H1 (cell line): ENCODE measurements around the gene PLA1A. TPM values are rescaled to one million over a fixed set of nuclear protein-coding genes. Genes with fewer than 3 reads are reported as not detected.

Experiments
- CTCF ChIA-PET: fragments of 300-600 bp; sonication (Branson Sonifier 250); formaldehyde crosslinking; loops from one replicate; lab custom pipeline; 2021; ENCODE audit not compliant: partially characterized antibody; lab: Charles Lee
- POLR2A ChIA-PET: fragments of 300-600 bp; sonication (Branson Sonifier 250); formaldehyde crosslinking; loops from one replicate; lab custom pipeline; 2021; ENCODE audit warnings: inconsistent platforms; ENCODE audit not compliant: partially characterized antibody; lab: Charles Lee
- DNase-seq, 2 experiments: peaks; one replicate each; pipeline versions ENCODE4 v3.0.0 to v3.0.0-alpha.2; 2010 to 2022; ENCODE audit warnings: low spot score in 2 of 2, low read depth in 1 of 2, mixed read lengths in 1 of 2
- FAIRE-seq: peaks from 2 replicates; lab custom pipeline; 2011; peaks lifted over from hg19 to GRCh38; lab: Jason Lieb, UNC
- H2AFZ ChIP-seq: 2 replicates; pipeline ENCODE4 v1.8.1; 2012; ENCODE audit warnings: low read length, inconsistent platforms
- H2AK5ac ChIP-seq: 2 replicates; pipeline ENCODE4 v1.6.1; 2013; ENCODE audit warnings: low read depth, low read length
- H2BK120ac ChIP-seq: replicated peaks from 2 replicates; pipeline ENCODE3; 2013; ENCODE audit warnings: low read depth, low read length, inconsistent platforms
- H2BK12ac ChIP-seq: 2 replicates; pipeline ENCODE4 v1.6.1; 2013; ENCODE audit warnings: low read depth, low read length
- H2BK15ac ChIP-seq: 2 replicates; pipeline ENCODE4 v1.6.1; 2013; ENCODE audit warnings: low read length
- H2BK20ac ChIP-seq: 2 replicates; pipeline ENCODE4 v1.6.1; 2013; ENCODE audit warnings: low read length
- H2BK5ac ChIP-seq: 2 replicates; pipeline ENCODE4 v1.6.1; 2013; ENCODE audit warnings: low read depth, low read length
- H3K14ac ChIP-seq: 2 replicates; pipeline ENCODE4 v1.6.1; 2013; ENCODE audit warnings: inconsistent platforms; ENCODE audit not compliant: insufficient read length
- H3K18ac ChIP-seq: 2 replicates; pipeline ENCODE4 v1.6.1; 2013; ENCODE audit warnings: low read length; ENCODE audit errors: extremely low read depth
- H3K23ac ChIP-seq: 2 replicates; pipeline ENCODE4 v1.6.1; 2013; ENCODE audit warnings: inconsistent platforms; ENCODE audit not compliant: insufficient read length
- H3K23me2 ChIP-seq: 2 replicates; pipeline ENCODE4 v1.6.1; 2013; ENCODE audit warnings: low read depth, low read length
- H3K27ac ChIP-seq: 2 replicates; pipeline ENCODE4 v1.6.1; 2011; ENCODE audit warnings: low read depth, low read length, inconsistent platforms
- H3K27me3 ChIP-seq, 4 experiments: replicated peaks in 1 of 4; 1 replicate in 1 of 4; 2 replicates in 3 of 4; pipeline versions ENCODE4 v1.6.1 to v1.8.1; 2011 to 2013; ENCODE audit warnings: low read length in 3 of 4, mild to moderate bottlenecking in 3 of 4, inconsistent platforms in 2 of 4, mixed read lengths in 2 of 4, moderate library complexity in 1 of 4; ENCODE audit not compliant: control insufficient read depth in 3 of 4, insufficient read depth in 3 of 4; ENCODE audit errors: extremely low read depth in 1 of 4
- H3K36me3 ChIP-seq, 4 experiments: 2 replicates each; pipeline versions ENCODE4 v1.6.1 to v1.8.1; 2011 to 2013; ENCODE audit warnings: mild to moderate bottlenecking in 4 of 4, low read length in 3 of 4, moderate library complexity in 2 of 4, control low read depth in 1 of 4, inconsistent platforms in 1 of 4; ENCODE audit not compliant: insufficient read depth in 4 of 4, control insufficient read depth in 2 of 4
- H3K4ac ChIP-seq: replicated peaks from 2 replicates; pipeline ENCODE3; 2013; ENCODE audit warnings: low read length, low read depth, mixed read lengths, inconsistent platforms; ENCODE audit not compliant: insufficient read length
- H3K4me1 ChIP-seq, 4 experiments: replicated peaks in 1 of 4; 1 replicate in 1 of 4; 2 replicates in 3 of 4; pipeline versions ENCODE4 v1.6.1 to v1.8.1; 2011 to 2013; ENCODE audit warnings: low read length in 3 of 4, inconsistent platforms in 2 of 4, mixed read lengths in 1 of 4; ENCODE audit not compliant: insufficient read depth in 4 of 4, control insufficient read depth in 3 of 4
- H3K4me2 ChIP-seq, 2 experiments: 2 replicates each; pipeline versions ENCODE4 v1.6.1 to v1.8.1; 2011 to 2013; ENCODE audit warnings: low read depth in 2 of 2, low read length in 2 of 2, control low read depth in 1 of 2, inconsistent platforms in 1 of 2, mild to moderate bottlenecking in 1 of 2; ENCODE audit not compliant: insufficient read depth in 1 of 2
- H3K4me3 ChIP-seq, 4 experiments: fragments of 200-600, 300-600 bp in 1 of 4; sonication (generic), shearing (Covaris generic), sonication (Bioruptor Twin) in 1 of 4; 2 replicates each; pipeline versions ENCODE4 v1.5.1 to v1.8.1; 2011 to 2016; ENCODE audit warnings: low read length in 4 of 4, low read depth in 3 of 4, control low read depth in 2 of 4, inconsistent platforms in 2 of 4, mild to moderate bottlenecking in 2 of 4, mixed read lengths in 1 of 4, moderate library complexity in 1 of 4; ENCODE audit not compliant: insufficient read depth in 2 of 4; ENCODE audit errors: extremely low read depth in 1 of 4
- H3K56ac ChIP-seq: replicated peaks from 2 replicates; pipeline ENCODE3; 2013; ENCODE audit warnings: low read depth, mild to moderate bottlenecking, mixed read lengths, low read length, inconsistent platforms; ENCODE audit not compliant: insufficient read length
- H3K79me1 ChIP-seq: 2 replicates; pipeline ENCODE4 v1.6.1; 2013; ENCODE audit warnings: low read depth, low read length, control low read depth
- H3K79me2 ChIP-seq, 2 experiments: 2 replicates each; pipeline versions ENCODE4 v1.6.1 to v1.8.1; 2012 to 2013; ENCODE audit warnings: low read length in 2 of 2, mild to moderate bottlenecking in 2 of 2, inconsistent platforms in 1 of 2; ENCODE audit not compliant: insufficient read depth in 2 of 2, control insufficient read depth in 1 of 2
- H3K9ac ChIP-seq, 4 experiments: replicated peaks in 1 of 4; 1 replicate in 1 of 4; 2 replicates in 3 of 4; pipeline versions ENCODE4 v1.6.1 to v1.8.1; 2011 to 2013; ENCODE audit warnings: low read depth in 3 of 4, low read length in 3 of 4, control low read depth in 2 of 4, mild to moderate bottlenecking in 2 of 4, moderate library complexity in 2 of 4, inconsistent platforms in 1 of 4; ENCODE audit errors: extremely low read depth in 1 of 4
- H3K9me3 ChIP-seq, 2 experiments: 2 replicates each; pipeline versions ENCODE4 v1.6.1 to v1.8.1; 2012 to 2013; ENCODE audit warnings: mild to moderate bottlenecking in 2 of 2, moderate library complexity in 2 of 2, control low read depth in 1 of 2, inconsistent platforms in 1 of 2, low read depth in 1 of 2, low read length in 1 of 2, mixed read lengths in 1 of 2; ENCODE audit not compliant: insufficient read depth in 2 of 2
- H4K20me1 ChIP-seq, 2 experiments: replicated peaks in 1 of 2; 2 replicates each; pipeline versions ENCODE3 to v1.8.1; 2011 to 2013; ENCODE audit warnings: inconsistent platforms in 2 of 2, low read length in 2 of 2, mild to moderate bottlenecking in 1 of 2; ENCODE audit not compliant: insufficient read depth in 2 of 2, control insufficient read depth in 1 of 2
- H4K5ac ChIP-seq: 2 replicates; pipeline ENCODE4 v1.6.1; 2013; ENCODE audit warnings: low read length, low read depth, mixed read lengths, inconsistent platforms; ENCODE audit not compliant: insufficient read length
- H4K8ac ChIP-seq: 2 replicates; pipeline ENCODE4 v1.8.0; 2013; ENCODE audit warnings: mild to moderate bottlenecking, moderate library complexity, low read length, inconsistent platforms; ENCODE audit not compliant: insufficient read depth; ENCODE audit errors: extremely low read depth
- H4K91ac ChIP-seq: replicated peaks from 2 replicates; pipeline ENCODE3; 2013; ENCODE audit warnings: low read length, mixed read lengths, inconsistent platforms; ENCODE audit not compliant: insufficient read length
- ASH2L ChIP-seq: fragments of 200-600, 300-600 bp; sonication (generic); IDR thresholded peaks from one replicate; pipeline ENCODE4 v1.7.1; 2017; ENCODE audit warnings: low read length
- ATF2 ChIP-seq: IDR thresholded peaks from 2 replicates; pipeline ENCODE4 v1.6.1; 2012; ENCODE audit warnings: low read length, inconsistent platforms
- BCL11A ChIP-seq, 2 experiments: IDR thresholded peaks; one replicate each; pipeline ENCODE4 v1.6.1; 2011; ENCODE audit warnings: low read depth in 2 of 2, low read length in 2 of 2, mild to moderate bottlenecking in 2 of 2
- CHD2 ChIP-seq: IDR thresholded peaks from 2 replicates; pipeline ENCODE4 v1.6.1; 2012; ENCODE audit warnings: low read length, improper control_type of control experiment
- GTF2F1 ChIP-seq: IDR thresholded peaks from 2 replicates; pipeline ENCODE4 v1.6.1; 2012; ENCODE audit warnings: low read depth, low read length, improper control_type of control experiment, borderline replicate concordance
- RFX5 ChIP-seq: IDR thresholded peaks from 2 replicates; pipeline ENCODE4 v1.6.1; 2011; ENCODE audit warnings: low read depth, low read length, improper control_type of control experiment, borderline replicate concordance
- SAP30 ChIP-seq: fragments of 300-600 bp; sonication (generic); IDR thresholded peaks from 2 replicates; pipeline ENCODE4 v1.7.1; 2012; ENCODE audit warnings: low read length, moderate library complexity, mild to moderate bottlenecking, inconsistent platforms; ENCODE audit not compliant: insufficient read depth, insufficient replicate concordance
- SIX5 ChIP-seq: IDR thresholded peaks from 2 replicates; pipeline ENCODE4 v1.6.1; 2011; ENCODE audit warnings: mild to moderate bottlenecking, low read depth, low read length
- USF2 ChIP-seq: IDR thresholded peaks from 2 replicates; pipeline ENCODE4 v1.6.1; 2011; ENCODE audit warnings: low read length, improper control_type of control experiment
- ZNF274 ChIP-seq: IDR thresholded peaks from 2 replicates; pipeline ENCODE4 v1.7.0; 2012; ENCODE audit warnings: low read length, borderline replicate concordance; ENCODE audit errors: extremely low read depth
- WGBS, 2 experiments: shearing (Covaris generic) in 1 of 2; methylation state at CpG; one replicate each; pipeline versions ENCODE4 v1.1.6 to v1.1.7; 2013 to 2015; ENCODE audit warnings: low lambda C conversion rate in 2 of 2, mixed read lengths in 2 of 2, inconsistent platforms in 1 of 2, low coverage in 1 of 2, missing lambda C conversion rate in 1 of 2; ENCODE audit not compliant: insufficient replicate concordance in 2 of 2, insufficient coverage in 1 of 2, insufficient read length in 1 of 2; ENCODE audit errors: extremely low coverage in 1 of 2, missing lambda C conversion rate in 1 of 2; 5-methylcytosine and 5-hydroxymethylcytosine counted together
- polyA plus RNA-seq, 7 experiments: library from polyadenylated mRNA; depleted of rRNA in 3 of 7; stranded (reverse) in 5 of 7; unstranded in 2 of 7; fragments of >200 nt in 5 of 7; fragments of 200-250 nt in 2 of 7; gene quantifications; 1 replicate in 5 of 7; 2 replicates in 1 of 7; 4 replicates in 1 of 7; pipeline versions ENCODE4 v1.2.1 to v1.2.3, GENCODE V29; 2011 to 2013; ENCODE audit warnings: missing spikeins in 2 of 7, mixed read lengths in 2 of 7
- total RNA-seq: library from RNA; stranded (reverse); fragmentation: NEBNext Ultra II Directional; extraction: Animal tissue kit (Norgen Biotek cat#: 25700); gene quantifications from 2 replicates; pipeline ENCODE4 v1.2.1, GENCODE V29; 2021

PLA1A gene
- total and polyA plus RNA-seq, 2 of the 8 experiments (the other 6 are each of a cell fraction or from before 2014, with no cell fraction given): not detected

- no peak overlapping the region for H4K5ac ChIP-seq
- H4K8ac ChIP-seq: no peak overlapping the region
- ChIA-PET POLR2A (interaction anchor here (0.8 kb wide), 1 partner anchor 17 kb away, joined by 3 read pairs; no protein-coding TSS in a partner anchor), CTCF (interaction anchor here (1.0 to 1.3 kb wide), 2 partner anchors 16 to 47 kb away, joined by 3 to 5 read pairs; no protein-coding TSS in a partner anchor)
- H4K20me1 ChIP-seq: no peaks in the 10 kb centered on the region
- H2BK20ac ChIP-seq: no peak overlapping the region
- no peaks in the 10 kb centered on the region for H3K79me2 ChIP-seq
- no peak overlapping the region for H2BK15ac ChIP-seq
- H3K4me2 ChIP-seq: no peak overlapping the region
- FAIRE-seq (no peak), DNase-seq (no peak)
- H3K4me3 ChIP-seq: no peak overlapping the region
- peaks cover 0 to 4% (median 0%) of the 10 kb centered on the region in 4 experiments; a peak in 2 of 7 replicates for H3K4me1 ChIP-seq
- H3K18ac ChIP-seq: no peak overlapping the region
- H3K23me2 ChIP-seq: no peaks in the 10 kb centered on the region
- H3K4ac ChIP-seq: no peak overlapping the region
- WGBS, 2 experiments: 76% methylated on average over 5 of the region's 5 CpGs; no CpG with 5 or more reads in 1 of the 2 experiments
- H3K56ac ChIP-seq: no peak overlapping the region
- H3K27ac ChIP-seq: no peak overlapping the region
- no peak overlapping the region for H3K9ac ChIP-seq
- H3K9me3 ChIP-seq: no peaks in the 10 kb centered on the region
- no peak overlapping the region for H3K14ac ChIP-seq
- H3K36me3 ChIP-seq: no peaks in the 10 kb centered on the region
- H4K91ac ChIP-seq: no peak overlapping the region
- no peak overlapping the region for H2AFZ ChIP-seq
- H2AK5ac ChIP-seq: no peak overlapping the region
- H2BK5ac ChIP-seq: no peak overlapping the region
- H3K79me1 ChIP-seq: no peaks in the 10 kb centered on the region
- H2BK12ac ChIP-seq: no peak overlapping the region
- no peak overlapping the region for H2BK120ac ChIP-seq
- H3K23ac ChIP-seq: no peak overlapping the region
- no peaks in the 10 kb centered on the region for H3K27me3 ChIP-seq
- TF ChIP-seq GTF2F1 (no peak), RFX5 (no peak), CHD2 (no peak), SAP30 (no peak), BCL11A (IDR thresholded peaks at IDR 0.05; ENCODE audit: low read depth in 2 of 2, low read length in 2 of 2) (no peak), ATF2 (no peak), ASH2L (no peak), USF2 (no peak), SIX5 (no peak), ZNF274 (no peak)
Observed at GRCh38 chr3:119553823-119554415, 43.8 kb upstream of the PLA1A start.
